Right lobe of liver (tissue), 4 donors: ENCODE measurements around the gene CFAP251.

ENCODE experiments used
- CTCF ChIP-seq, 4 donors: fragments of 200-600 bp in 3 of 4; fragments of 450-650 bp in 1 of 4; IDR thresholded peaks; one replicate each; pipeline versions ENCODE4 v1.5.1 to v1.8.0; 2016 to 2022; ENCODE audit warnings: antibody characterized with exemption in 4 of 4, mild to moderate bottlenecking in 2 of 4
- POLR2A ChIP-seq: fragments of 450-650 bp; IDR thresholded peaks from one replicate; pipeline ENCODE4 v1.6.1; 2017; ENCODE audit warnings: antibody characterized with exemption, mild to moderate bottlenecking
- donor health status: DM: no; HTN: no; CAD: no.
- donor health status: DM: no; HTN: no; CAD: no.
- donor health status: DM: no; HTN: yes; CAD: no.

GRCh38 chr12:121957861-121958515, 39.6 kb downstream of the CFAP251 start:
- no peak for TF ChIP-seq CTCF (IDR thresholded peaks at IDR 0.05)
- TF ChIP-seq POLR2A, result no peak
